Right lobe of liver (tissue), 6 donors: Measurements from ENCODE around the gene PCDHA11. TPM values are rescaled to one million over a fixed set of nuclear protein-coding genes. Genes with fewer than 3 reads are reported as not detected.
A peak's percentile ranks its signal among the peaks of the same experiment; 100 is the strongest.
"Not testable (repeated sequence)": the region's sequence is repeated elsewhere in the genome, so short reads cannot be mapped to it uniquely, and the experiment has no call there.

Experiments
- ATAC-seq, 4 donors: fragments of 200-7000 bp; cut with Tn5 transposase; one replicate each; pipeline ENCODE4 v1.9.1; 2020; ENCODE audit warnings: mild to moderate bottlenecking in 4 of 4, moderate library complexity in 4 of 4
- DNase-seq, 3 donors: peaks; one replicate each; pipeline ENCODE4 v3.0.0-alpha.2; 2020
- H3K27ac ChIP-seq, 3 donors: fragments of 200-600 bp; one replicate each; pipeline ENCODE4 v1.8.0; 2022
- H3K27me3 ChIP-seq, 2 donors: fragments of 200-600 bp; one replicate each; pipeline ENCODE4 v1.8.0; 2022
- H3K36me3 ChIP-seq, 4 donors: fragments of 200-600 bp; sonication (generic) in 1 of 4; one replicate each; pipeline versions ENCODE4 v1.5.1 to v1.8.0; 2017 to 2022; ENCODE audit warnings: control low read depth in 1 of 4
- H3K4me1 ChIP-seq, 4 donors: fragments of 200-600 bp; sonication (generic) in 1 of 4; one replicate each; pipeline versions ENCODE4 v1.5.1 to v1.8.0; 2017 to 2022; ENCODE audit warnings: control low read depth in 1 of 4
- H3K4me3 ChIP-seq, 3 donors: fragments of 200-600 bp; one replicate each; pipeline ENCODE4 v1.8.0; 2022
- H3K9me3 ChIP-seq, 4 donors: fragments of 200-600 bp; sonication (generic) in 1 of 4; one replicate each; pipeline versions ENCODE4 v1.5.1 to v1.8.0; 2017 to 2022; ENCODE audit warnings: control low read depth in 1 of 4
- POLR2A ChIP-seq: fragments of 450-650 bp; IDR thresholded peaks from one replicate; pipeline ENCODE4 v1.6.1; 2017; ENCODE audit warnings: antibody characterized with exemption, mild to moderate bottlenecking
- WGBS: methylation state at CpG from one replicate; pipeline ENCODE4 v1.1.6; 2018; ENCODE audit warnings: low coverage, low lambda C conversion rate; ENCODE audit not compliant: insufficient coverage; ENCODE audit errors: missing lambda C conversion rate; 5-methylcytosine and 5-hydroxymethylcytosine counted together
- intact Hi-C, 2 donors: fragments of 100-400 bp; cut with DNase I; formaldehyde crosslinking; loops; one replicate each; pipeline versions ENCODE4 v1.11.2 to v1.14.1; 2022
- total RNA-seq, 6 experiments: library from RNA; depleted of rRNA in 2 of 6; stranded (reverse); fragments of >200 nt in 2 of 6; fragmentation: NEBNext Ultra II Directional in 3 of 6; extraction: Animal tissue kit (Norgen Biotek cat#: 25700) in 3 of 6; gene quantifications; one replicate each; pipeline versions ENCODE4 v1.1.0 to v1.2.4, GENCODE V29; 2016 to 2023
- TF ChIP-seq, protein P1 (sequence below), 4 donors: fragments of 200-600 bp in 3 of 4; fragments of 450-650 bp in 1 of 4; IDR thresholded peaks; one replicate each; pipeline versions ENCODE4 v1.5.1 to v1.8.0; 2016 to 2022; ENCODE audit warnings: antibody characterized with exemption in 4 of 4, mild to moderate bottlenecking in 2 of 4
- donor health status: DM: no; HTN: yes; CAD: no.
- donor health status: DM: no; HTN: no; CAD: no.
- donor health status: DM: no; HTN: no; CAD: no.
- donor health status: DM: no; HTN: yes; CAD: no.
- donor health status: DM: no; HTN: yes; CAD: no.

Gene PCDHA11
- total RNA-seq, 6 experiments from 2014 or later, result 0.04 to 0.51 (median 0.07) TPM; not detected in 3

DNA sequence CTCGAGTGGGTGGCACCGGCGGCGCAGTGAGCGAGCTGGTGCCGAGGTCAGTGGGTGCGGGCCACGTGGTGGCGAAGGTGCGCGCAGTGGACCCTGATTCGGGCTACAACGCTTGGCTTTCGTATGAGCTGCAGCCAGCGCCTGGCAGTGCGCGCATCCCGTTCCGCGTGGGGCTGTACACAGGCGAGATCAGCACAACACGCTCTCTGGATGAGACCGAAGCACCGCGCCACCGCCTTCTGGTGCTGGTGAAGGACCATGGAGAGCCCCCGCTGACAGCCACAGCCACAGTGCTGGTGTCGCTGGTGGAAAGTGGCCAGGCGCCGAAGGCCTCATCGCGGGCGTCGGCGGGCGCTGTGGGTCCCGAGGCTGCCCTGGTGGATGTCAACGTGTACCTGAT is 45.3 kb upstream of the PCDHA11 start:
- Histone ChIP-seq H3K27me3 (peaks cover 0 to 8% of the 10 kb centered on the region in 2 donors), H3K36me3 (no peaks in the 10 kb centered on the region), H3K4me3 (no peak overlapping the region), H3K27ac (no peak overlapping the region), H3K4me1 (no peaks in the 10 kb centered on the region), H3K9me3 (peaks cover 0 to 2% (median 0%) of the 10 kb centered on the region in 4 donors)
- intact Hi-C loops, result no loop called here
- TF ChIP-seq, protein P1, sequence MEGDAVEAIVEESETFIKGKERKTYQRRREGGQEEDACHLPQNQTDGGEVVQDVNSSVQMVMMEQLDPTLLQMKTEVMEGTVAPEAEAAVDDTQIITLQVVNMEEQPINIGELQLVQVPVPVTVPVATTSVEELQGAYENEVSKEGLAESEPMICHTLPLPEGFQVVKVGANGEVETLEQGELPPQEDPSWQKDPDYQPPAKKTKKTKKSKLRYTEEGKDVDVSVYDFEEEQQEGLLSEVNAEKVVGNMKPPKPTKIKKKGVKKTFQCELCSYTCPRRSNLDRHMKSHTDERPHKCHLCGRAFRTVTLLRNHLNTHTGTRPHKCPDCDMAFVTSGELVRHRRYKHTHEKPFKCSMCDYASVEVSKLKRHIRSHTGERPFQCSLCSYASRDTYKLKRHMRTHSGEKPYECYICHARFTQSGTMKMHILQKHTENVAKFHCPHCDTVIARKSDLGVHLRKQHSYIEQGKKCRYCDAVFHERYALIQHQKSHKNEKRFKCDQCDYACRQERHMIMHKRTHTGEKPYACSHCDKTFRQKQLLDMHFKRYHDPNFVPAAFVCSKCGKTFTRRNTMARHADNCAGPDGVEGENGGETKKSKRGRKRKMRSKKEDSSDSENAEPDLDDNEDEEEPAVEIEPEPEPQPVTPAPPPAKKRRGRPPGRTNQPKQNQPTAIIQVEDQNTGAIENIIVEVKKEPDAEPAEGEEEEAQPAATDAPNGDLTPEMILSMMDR (IDR thresholded peaks at IDR 0.05), result no peak
- TF ChIP-seq POLR2A, result no peak
- ATAC-seq (no peak), DNase-seq (peak in 1 of 3 donors; percentile 46)
- no CpG with 5 or more reads among the region's 38 CpGs for WGBS

DNA sequence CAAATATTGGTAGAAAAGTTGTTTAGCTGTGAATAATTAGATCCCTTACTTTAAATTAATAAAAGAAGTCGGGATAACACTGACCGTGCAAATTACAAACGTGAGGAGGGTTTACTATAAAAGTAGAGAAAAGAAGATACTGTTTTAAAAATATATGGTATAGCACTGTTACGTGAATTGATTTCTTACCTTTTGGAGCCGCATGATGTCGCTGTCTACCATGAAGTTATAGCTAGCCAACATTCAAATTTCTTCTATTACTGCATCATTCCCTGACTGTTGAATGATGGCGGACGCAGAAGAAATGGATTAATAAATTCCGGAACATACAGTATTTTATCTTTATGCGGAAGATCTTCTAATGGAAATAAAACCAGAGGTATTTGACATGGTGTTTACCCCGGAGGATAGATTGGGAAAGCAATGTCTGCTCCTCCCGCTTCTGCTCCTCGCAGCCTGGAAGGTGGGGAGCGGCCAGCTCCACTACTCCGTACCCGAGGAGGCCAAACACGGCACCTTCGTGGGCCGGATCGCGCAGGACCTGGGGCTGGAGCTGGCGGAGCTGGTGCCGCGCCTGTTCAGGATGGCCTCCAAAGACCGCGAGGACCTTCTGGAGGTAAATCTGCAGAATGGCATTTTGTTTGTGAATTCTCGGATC is 40.9 kb upstream of the PCDHA11 start, which contains the start of gene PCDHA6:
Gene PCDHA6, plus strand, starts transcription at position 257 of the 658 bp plus-strand sequence. Its CDS starts 132 bp downstream, at position 389.
- TF ChIP-seq, protein P1 (IDR thresholded peaks at IDR 0.05), result no peak
- no peak for TF ChIP-seq POLR2A
- Histone ChIP-seq H3K4me3 (no peak within 1 kb of the TSS), H3K27ac (no peak within 1 kb of the TSS), H3K27me3 (peaks cover 0 to 10% of the 10 kb centered on the region in 2 donors), H3K4me1 (no peaks in the 10 kb centered on the region), H3K36me3 (no peaks in the 10 kb centered on the region), H3K9me3 (peaks cover 0 to 2% (median 0%) of the 10 kb centered on the region in 4 donors)
- ATAC-seq (no peak), DNase-seq (no peak)
- 14% methylated on average over 14 of the region's 27 CpGs for WGBS
- intact Hi-C loops, result no loop called here

DNA sequence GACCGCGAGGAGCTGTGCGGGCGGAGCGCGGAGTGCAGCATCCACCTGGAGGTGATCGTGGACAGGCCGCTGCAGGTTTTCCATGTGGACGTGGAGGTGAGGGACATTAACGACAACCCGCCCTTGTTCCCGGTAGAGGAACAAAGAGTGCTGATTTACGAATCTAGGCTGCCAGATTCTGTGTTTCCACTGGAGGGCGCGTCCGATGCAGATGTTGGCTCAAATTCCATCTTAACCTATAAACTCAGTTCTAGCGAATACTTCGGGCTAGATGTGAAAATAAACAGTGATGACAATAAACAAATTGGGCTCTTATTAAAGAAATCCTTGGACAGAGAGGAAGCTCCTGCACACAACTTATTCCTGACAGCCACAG is 40.4 kb upstream of the PCDHA11 start:
- H3K36me3 ChIP-seq, result no peaks in the 10 kb centered on the region
- no peaks in the 10 kb centered on the region for H3K4me1 ChIP-seq
- intact Hi-C loops, result no loop called here
- no peak overlapping the region for H3K4me3 ChIP-seq
- DNase-seq (no peak), ATAC-seq (no peak)
- H3K27me3 ChIP-seq, result peaks cover 0 to 10% of the 10 kb centered on the region in 2 donors
- TF ChIP-seq POLR2A, result no peak
- TF ChIP-seq, protein P1 (IDR thresholded peaks at IDR 0.05), result no peak
- H3K9me3 ChIP-seq, result peaks cover 0 to 2% (median 0%) of the 10 kb centered on the region in 4 donors
- H3K27ac ChIP-seq, result no peak overlapping the region
- 31% methylated on average over 16 of the region's 18 CpGs for whole genome bisulfite sequencing

DNA sequence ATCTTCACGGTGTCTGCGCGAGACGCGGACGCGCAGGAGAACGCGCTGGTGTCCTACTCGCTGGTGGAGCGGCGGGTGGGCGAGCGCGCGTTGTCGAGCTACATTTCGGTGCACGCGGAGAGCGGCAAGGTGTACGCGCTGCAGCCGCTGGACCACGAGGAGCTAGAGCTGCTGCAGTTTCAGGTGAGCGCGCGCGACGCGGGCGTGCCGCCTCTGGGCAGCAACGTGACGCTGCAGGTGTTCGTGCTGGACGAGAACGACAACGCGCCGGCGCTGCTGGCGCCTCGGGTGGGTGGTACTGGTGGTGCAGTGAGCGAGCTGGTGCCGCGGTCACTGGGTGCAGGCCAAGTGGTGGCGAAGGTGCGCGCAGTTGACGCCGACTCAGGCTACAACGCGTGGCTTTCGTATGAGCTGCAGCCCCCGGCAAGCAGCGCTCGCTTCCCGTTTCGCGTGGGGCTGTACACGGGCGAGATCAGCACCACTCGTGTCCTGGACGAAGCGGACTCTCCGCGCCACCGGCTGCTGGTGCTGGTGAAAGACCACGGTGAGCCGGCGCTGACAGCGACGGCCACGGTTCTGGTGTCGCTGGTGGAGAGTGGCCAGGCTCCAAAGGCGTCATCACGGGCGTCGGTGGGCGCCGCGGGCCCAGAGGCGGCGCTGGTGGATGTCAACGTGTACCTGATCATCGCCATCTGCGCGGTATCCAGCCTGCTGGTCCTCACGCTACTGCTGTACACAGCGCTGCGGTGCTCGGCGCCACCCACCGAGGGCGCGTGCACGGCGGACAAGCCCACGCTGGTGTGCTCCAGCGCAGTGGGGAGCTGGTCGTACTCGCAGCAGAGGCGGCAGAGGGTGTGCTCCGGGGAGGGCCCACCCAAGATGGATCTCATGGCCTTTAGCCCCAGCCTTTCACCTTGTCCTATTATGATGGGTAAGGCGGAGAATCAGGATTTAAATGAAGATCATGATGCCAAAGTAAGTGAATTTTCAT is 39.0 kb upstream of the PCDHA11 start:
- intact Hi-C loops, DNase-seq, ATAC-seq: not testable (repeated sequence)

More for the DNA sequence above, 39.0 kb upstream of the PCDHA11 start:
- H3K4me1 ChIP-seq, H3K36me3 ChIP-seq, H3K27ac ChIP-seq, H3K9me3 ChIP-seq, H3K4me3 ChIP-seq: not testable (repeated sequence)
- peaks cover 0 to 10% of the 10 kb centered on the region in 2 donors for H3K27me3 ChIP-seq
- WGBS, result 61% methylated on average over 12 of the region's 106 CpGs
